Neuron (in vitro differentiated cells): Measurements from ENCODE around the gene CCDC3.

ENCODE experiments used
- H2AFZ ChIP-seq: one replicate; pipeline ENCODE4 v1.6.1; 2013; ENCODE audit warnings: low read depth, mild to moderate bottlenecking, inconsistent platforms, low read length, moderate library complexity
- H3K27me3 ChIP-seq: one replicate; pipeline ENCODE4 v1.6.1; 2013; ENCODE audit warnings: low read length; ENCODE audit not compliant: insufficient read depth
- H3K36me3 ChIP-seq: one replicate; pipeline ENCODE4 v1.6.1; 2013; ENCODE audit warnings: low read length; ENCODE audit not compliant: insufficient read depth
- H3K4me1 ChIP-seq: one replicate; pipeline ENCODE4 v1.6.1; 2013; ENCODE audit warnings: low read length; ENCODE audit not compliant: insufficient read depth
- H3K4me3 ChIP-seq: 2 replicates; pipeline ENCODE4 v1.5.1; 2013; ENCODE audit warnings: mild to moderate bottlenecking, low read length, moderate library complexity
- H3K9me3 ChIP-seq: one replicate; pipeline ENCODE4 v1.6.1; 2013; ENCODE audit warnings: low read length

Gene CCDC3

GRCh38 chr10:12946372-12946771 lies 55.1 kb downstream of the CCDC3 start:
- Histone ChIP-seq H2AFZ (no peak overlapping the region), H3K4me3 (no peak overlapping the region), H3K4me1 (no peaks in the 10 kb centered on the region), H3K9me3 (no peaks in the 10 kb centered on the region), H3K27me3 (no peaks in the 10 kb centered on the region), H3K36me3 (no peaks in the 10 kb centered on the region)

- Histone ChIP-seq H3K9me3 (no peaks in the 10 kb centered on the region), H3K36me3 (no peaks in the 10 kb centered on the region), H3K27me3 (no peaks in the 10 kb centered on the region), H2AFZ (no peak overlapping the region), H3K4me1 (no peaks in the 10 kb centered on the region), H3K4me3 (no peak overlapping the region)
These were observed 55.7 kb downstream of the CCDC3 start for GRCh38 chr10:12945690-12946359.

GRCh38 chr10:12944931-12945330 lies 56.6 kb downstream of the CCDC3 start:
- Histone ChIP-seq H3K4me3 (no peak overlapping the region), H3K9me3 (no peaks in the 10 kb centered on the region), H3K36me3 (no peaks in the 10 kb centered on the region), H3K27me3 (no peaks in the 10 kb centered on the region), H2AFZ (no peak overlapping the region), H3K4me1 (no peaks in the 10 kb centered on the region)

GRCh38 chr10:12943425-12943824 lies 58.1 kb downstream of the CCDC3 start:
- Histone ChIP-seq H3K27me3 (no peaks in the 10 kb centered on the region), H2AFZ (no peak overlapping the region), H3K9me3 (no peaks in the 10 kb centered on the region), H3K4me1 (no peaks in the 10 kb centered on the region), H3K36me3 (no peaks in the 10 kb centered on the region), H3K4me3 (no peak overlapping the region)

- Histone ChIP-seq H3K27me3 (no peaks in the 10 kb centered on the region), H2AFZ (no peak overlapping the region), H3K4me1 (no peaks in the 10 kb centered on the region), H3K36me3 (no peaks in the 10 kb centered on the region), H3K9me3 (no peaks in the 10 kb centered on the region), H3K4me3 (no peak overlapping the region)
These were observed 59.5 kb downstream of the CCDC3 start for GRCh38 chr10:12941966-12942365.

- Histone ChIP-seq H3K4me1 (no peaks in the 10 kb centered on the region), H3K4me3 (no peak overlapping the region), H3K27me3 (no peaks in the 10 kb centered on the region), H3K9me3 (no peaks in the 10 kb centered on the region), H2AFZ (no peak overlapping the region), H3K36me3 (no peaks in the 10 kb centered on the region)
These were observed 60.7 kb downstream of the CCDC3 start for GRCh38 chr10:12940791-12941190.

GRCh38 chr10:12938271-12938670 lies 63.2 kb downstream of the CCDC3 start:
- no peaks in the 10 kb centered on the region for H3K36me3 ChIP-seq

GRCh38 chr10:12937527-12937926 lies 64.0 kb downstream of the CCDC3 start:
- no peak overlapping the region for H3K4me3 ChIP-seq
- no peaks in the 10 kb centered on the region for H3K27me3 ChIP-seq
- no peaks in the 10 kb centered on the region for H3K9me3 ChIP-seq
- H3K36me3 ChIP-seq: no peaks in the 10 kb centered on the region
- no peak overlapping the region for H2AFZ ChIP-seq
- no peaks in the 10 kb centered on the region for H3K4me1 ChIP-seq

More at GRCh38 chr10:12938271-12938670, 63.2 kb downstream of the CCDC3 start:
- Histone ChIP-seq H3K9me3 (no peaks in the 10 kb centered on the region), H3K4me1 (no peaks in the 10 kb centered on the region), H3K4me3 (no peak overlapping the region), H2AFZ (no peak overlapping the region), H3K27me3 (no peaks in the 10 kb centered on the region)

GRCh38 chr10:12934777-12935176 lies 66.7 kb downstream of the CCDC3 start:
- H3K4me3 ChIP-seq: no peak overlapping the region
- H3K27me3 ChIP-seq: no peaks in the 10 kb centered on the region
- H3K9me3 ChIP-seq: no peaks in the 10 kb centered on the region
- H3K36me3 ChIP-seq: no peaks in the 10 kb centered on the region
- H3K4me1 ChIP-seq: no peaks in the 10 kb centered on the region
- H2AFZ ChIP-seq: no peak overlapping the region

- Histone ChIP-seq H3K4me1 (no peaks in the 10 kb centered on the region), H3K4me3 (no peak overlapping the region), H3K36me3 (no peaks in the 10 kb centered on the region), H2AFZ (no peak overlapping the region), H3K27me3 (no peaks in the 10 kb centered on the region), H3K9me3 (no peaks in the 10 kb centered on the region)
These were observed 72.1 kb downstream of the CCDC3 start for GRCh38 chr10:12929381-12929780.

GRCh38 chr10:12928571-12928970 lies 72.9 kb downstream of the CCDC3 start:
- Histone ChIP-seq H3K36me3 (no peaks in the 10 kb centered on the region), H3K4me1 (no peaks in the 10 kb centered on the region), H3K4me3 (no peak overlapping the region), H3K9me3 (no peaks in the 10 kb centered on the region), H2AFZ (no peak overlapping the region), H3K27me3 (no peaks in the 10 kb centered on the region)

GRCh38 chr10:12927896-12928295 lies 73.6 kb downstream of the CCDC3 start:
- Histone ChIP-seq H3K36me3 (no peaks in the 10 kb centered on the region), H3K27me3 (no peaks in the 10 kb centered on the region), H2AFZ (no peak overlapping the region), H3K9me3 (no peaks in the 10 kb centered on the region), H3K4me3 (no peak overlapping the region), H3K4me1 (no peaks in the 10 kb centered on the region)

- no peaks in the 10 kb centered on the region for H3K36me3 ChIP-seq
- no peaks in the 10 kb centered on the region for H3K27me3 ChIP-seq
- no peaks in the 10 kb centered on the region for H3K4me1 ChIP-seq
- H2AFZ ChIP-seq: no peak overlapping the region
- H3K4me3 ChIP-seq: no peak overlapping the region
- H3K9me3 ChIP-seq: no peaks in the 10 kb centered on the region
These were observed 75.7 kb downstream of the CCDC3 start for GRCh38 chr10:12925845-12926244.

GRCh38 chr10:12924911-12925310 lies 76.6 kb downstream of the CCDC3 start:
- no peak overlapping the region for H2AFZ ChIP-seq
- no peaks in the 10 kb centered on the region for H3K9me3 ChIP-seq
- no peaks in the 10 kb centered on the region for H3K4me1 ChIP-seq
- no peaks in the 10 kb centered on the region for H3K27me3 ChIP-seq
- no peaks in the 10 kb centered on the region for H3K36me3 ChIP-seq
- H3K4me3 ChIP-seq: no peak overlapping the region
